ENCODE data around the gene TADA2A. TPM values are rescaled to one million over a fixed set of nuclear protein-coding genes. Genes with fewer than 3 reads are reported as not detected.

The TADA2A gene
- total RNA-seq, 4 donors from 2014 or later: 11.5 to 28.1 (median 16.0) TPM

- DNase-seq (ENCODE audit: low spot score) (no peak), ATAC-seq (ENCODE audit: low FRiP score) (no peak)
- TF ChIP-seq CTCF (IDR thresholded peaks at IDR 0.05): no peak
These were observed 41.1 kb upstream of the TADA2A start for GRCh38 chr17:37365589-37365988.

GRCh38 chr17:37368577-37368976, 38.1 kb upstream of the TADA2A start:
- no peak for TF ChIP-seq CTCF (IDR thresholded peaks at IDR 0.05)
- ATAC-seq (ENCODE audit: low FRiP score): no peak
- DNase-seq (ENCODE audit: low spot score): no peak

GRCh38 chr17:37373530-37374159, 33.0 kb upstream of the TADA2A start:
- DNase-seq (ENCODE audit: low spot score) (no peak), ATAC-seq (ENCODE audit: low FRiP score) (peak; percentile 89)
- TF ChIP-seq CTCF (IDR thresholded peaks at IDR 0.05): peak in 2 of 3 donors; percentile 22 to 50

- DNase-seq (ENCODE audit: low spot score) (no peak), ATAC-seq (ENCODE audit: low FRiP score) (no peak)
- TF ChIP-seq CTCF (IDR thresholded peaks at IDR 0.05): no peak
These were observed 31.0 kb upstream of the TADA2A start, which contains the start of gene C17orf78 for GRCh38 chr17:37375706-37376105. Gene C17orf78 (plus strand): TSS chr17:37375985. CDS start chr17:37376093, 108 bp downstream.

- ATAC-seq (ENCODE audit: low FRiP score): no peak
- no peak for TF ChIP-seq CTCF (IDR thresholded peaks at IDR 0.05)
- no peak for DNase-seq (ENCODE audit: low spot score)
These were observed 24.6 kb upstream of the TADA2A start for GRCh38 chr17:37382056-37382455.

GRCh38 chr17:37384560-37385149, 22.0 kb upstream of the TADA2A start:
- TF ChIP-seq CTCF (IDR thresholded peaks at IDR 0.05): no peak
- no peak for ATAC-seq (ENCODE audit: low FRiP score)
- no peak for DNase-seq (ENCODE audit: low spot score)

GRCh38 chr17:37385474-37385990, 21.2 kb upstream of the TADA2A start:
- DNase-seq (ENCODE audit: low spot score): no peak
- no peak for ATAC-seq (ENCODE audit: low FRiP score)
- no peak for TF ChIP-seq CTCF (IDR thresholded peaks at IDR 0.05)
